PFSK-1 (cell line): Measurements from ENCODE around the gene SLC38A6.

ENCODE experiments used
- FOXP2 ChIP-seq: optimal IDR thresholded peaks from 2 replicates; pipeline ENCODE3; 2011; ENCODE audit warnings: borderline replicate concordance, control low read depth, inconsistent platforms; ENCODE audit not compliant: insufficient read depth; ENCODE audit errors: extremely low read length, extremely low read depth
- POLR2AphosphoS5 ChIP-seq: IDR thresholded peaks from 2 replicates; pipeline ENCODE4 v1.6.1; 2012; ENCODE audit warnings: low read depth, mild to moderate bottlenecking, control low read depth, low read length, moderate library complexity
- SIN3A ChIP-seq: IDR thresholded peaks from 2 replicates; pipeline ENCODE4 v1.6.1; 2012; ENCODE audit warnings: mild to moderate bottlenecking, low read length, moderate library complexity, borderline replicate concordance; ENCODE audit not compliant: insufficient read depth
- TAF1 ChIP-seq: IDR thresholded peaks from 2 replicates; pipeline ENCODE4 v1.6.1; 2012; ENCODE audit warnings: low read length, control low read depth, borderline replicate concordance; ENCODE audit not compliant: insufficient read depth
- TF ChIP-seq, protein P1 (sequence below), 2 experiments: IDR thresholded peaks; 2 replicates each; pipeline versions ENCODE4 v1.6.1 to v1.8.0; 2011 to 2012; ENCODE audit warnings: low read depth in 2 of 2, low read length in 2 of 2, control low read depth in 1 of 2, inconsistent platforms in 1 of 2, mild to moderate bottlenecking in 1 of 2, moderate library complexity in 1 of 2; ENCODE audit not compliant: insufficient read depth in 1 of 2

Gene SLC38A6

DNA sequence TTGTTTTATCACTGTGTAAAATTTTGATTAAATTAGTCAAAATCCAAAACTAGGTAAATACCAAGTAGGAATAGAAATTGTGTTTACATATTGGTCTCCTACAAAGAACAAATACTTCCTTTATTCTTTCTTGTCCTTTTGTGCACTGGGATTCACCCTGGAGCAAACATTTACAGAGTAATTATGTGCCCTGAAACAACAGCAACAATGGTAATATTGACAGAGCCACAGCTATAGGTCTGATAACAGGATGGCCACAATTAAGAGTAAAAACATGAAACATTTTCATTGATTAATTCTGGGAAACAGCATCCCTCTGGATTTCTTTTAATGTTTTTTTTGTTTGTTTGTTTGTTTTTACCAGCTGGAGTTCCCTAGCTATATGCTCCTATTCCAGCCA, 61.2 kb downstream of the SLC38A6 start:
- no peak for TF ChIP-seq FOXP2
- no peak for TF ChIP-seq TAF1
- TF ChIP-seq, protein P1, sequence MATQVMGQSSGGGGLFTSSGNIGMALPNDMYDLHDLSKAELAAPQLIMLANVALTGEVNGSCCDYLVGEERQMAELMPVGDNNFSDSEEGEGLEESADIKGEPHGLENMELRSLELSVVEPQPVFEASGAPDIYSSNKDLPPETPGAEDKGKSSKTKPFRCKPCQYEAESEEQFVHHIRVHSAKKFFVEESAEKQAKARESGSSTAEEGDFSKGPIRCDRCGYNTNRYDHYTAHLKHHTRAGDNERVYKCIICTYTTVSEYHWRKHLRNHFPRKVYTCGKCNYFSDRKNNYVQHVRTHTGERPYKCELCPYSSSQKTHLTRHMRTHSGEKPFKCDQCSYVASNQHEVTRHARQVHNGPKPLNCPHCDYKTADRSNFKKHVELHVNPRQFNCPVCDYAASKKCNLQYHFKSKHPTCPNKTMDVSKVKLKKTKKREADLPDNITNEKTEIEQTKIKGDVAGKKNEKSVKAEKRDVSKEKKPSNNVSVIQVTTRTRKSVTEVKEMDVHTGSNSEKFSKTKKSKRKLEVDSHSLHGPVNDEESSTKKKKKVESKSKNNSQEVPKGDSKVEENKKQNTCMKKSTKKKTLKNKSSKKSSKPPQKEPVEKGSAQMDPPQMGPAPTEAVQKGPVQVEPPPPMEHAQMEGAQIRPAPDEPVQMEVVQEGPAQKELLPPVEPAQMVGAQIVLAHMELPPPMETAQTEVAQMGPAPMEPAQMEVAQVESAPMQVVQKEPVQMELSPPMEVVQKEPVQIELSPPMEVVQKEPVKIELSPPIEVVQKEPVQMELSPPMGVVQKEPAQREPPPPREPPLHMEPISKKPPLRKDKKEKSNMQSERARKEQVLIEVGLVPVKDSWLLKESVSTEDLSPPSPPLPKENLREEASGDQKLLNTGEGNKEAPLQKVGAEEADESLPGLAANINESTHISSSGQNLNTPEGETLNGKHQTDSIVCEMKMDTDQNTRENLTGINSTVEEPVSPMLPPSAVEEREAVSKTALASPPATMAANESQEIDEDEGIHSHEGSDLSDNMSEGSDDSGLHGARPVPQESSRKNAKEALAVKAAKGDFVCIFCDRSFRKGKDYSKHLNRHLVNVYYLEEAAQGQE (IDR thresholded peaks at IDR 0.05; ENCODE audit: insufficient read depth in 1 of 2, low read depth in 2 of 2, low read length in 2 of 2): no peak
- TF ChIP-seq POLR2AphosphoS5: no peak
- no peak for TF ChIP-seq SIN3A

DNA sequence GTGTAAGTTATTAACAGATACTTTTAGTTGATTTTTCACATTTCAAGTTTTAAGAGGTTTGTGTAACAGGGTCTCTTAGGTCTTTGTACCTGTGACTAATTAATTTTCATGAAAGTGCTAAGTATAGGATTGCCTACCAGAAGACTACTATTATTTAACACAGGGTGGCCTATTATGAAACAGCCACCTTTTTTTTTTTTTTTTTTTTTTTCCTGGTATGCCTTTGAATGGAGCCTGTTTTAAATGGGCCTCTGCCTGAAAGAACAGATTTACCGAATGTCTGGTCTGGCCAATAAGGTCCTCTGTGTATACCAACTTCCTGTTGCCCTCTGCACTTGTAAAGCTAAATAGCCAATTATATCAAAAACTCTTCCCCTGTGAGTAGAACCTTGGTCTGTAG, 62.5 kb downstream of the SLC38A6 start:
- TF ChIP-seq POLR2AphosphoS5 (no peak), TAF1 (no peak), SIN3A (no peak), FOXP2 (no peak)
- TF ChIP-seq, protein P1 (IDR thresholded peaks at IDR 0.05; ENCODE audit: insufficient read depth in 1 of 2, low read depth in 2 of 2, low read length in 2 of 2): no peak

DNA sequence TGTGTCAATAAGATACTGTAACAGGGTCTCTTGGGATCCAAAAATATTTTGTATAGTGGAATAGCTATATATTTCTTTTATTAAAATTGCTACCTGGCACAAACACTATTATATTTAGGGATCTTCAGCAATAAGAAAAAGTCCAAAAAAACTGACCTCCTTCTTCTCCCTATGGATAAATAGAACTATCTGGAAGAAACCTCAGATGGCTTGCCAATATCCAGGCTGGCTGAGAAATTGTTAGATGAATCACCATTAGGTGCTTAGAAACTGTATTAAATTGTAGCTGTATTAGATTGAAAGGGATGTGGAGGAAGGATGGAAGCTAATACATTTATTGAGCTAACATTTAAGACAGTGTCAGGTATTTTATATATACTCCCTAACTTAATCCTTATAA, 66.0 kb downstream of the SLC38A6 start:
- TF ChIP-seq, protein P1 (IDR thresholded peaks at IDR 0.05; ENCODE audit: insufficient read depth in 1 of 2, low read depth in 2 of 2, low read length in 2 of 2): no peak
- no peak for TF ChIP-seq FOXP2
- no peak for TF ChIP-seq SIN3A
- no peak for TF ChIP-seq TAF1
- TF ChIP-seq POLR2AphosphoS5: no peak

DNA sequence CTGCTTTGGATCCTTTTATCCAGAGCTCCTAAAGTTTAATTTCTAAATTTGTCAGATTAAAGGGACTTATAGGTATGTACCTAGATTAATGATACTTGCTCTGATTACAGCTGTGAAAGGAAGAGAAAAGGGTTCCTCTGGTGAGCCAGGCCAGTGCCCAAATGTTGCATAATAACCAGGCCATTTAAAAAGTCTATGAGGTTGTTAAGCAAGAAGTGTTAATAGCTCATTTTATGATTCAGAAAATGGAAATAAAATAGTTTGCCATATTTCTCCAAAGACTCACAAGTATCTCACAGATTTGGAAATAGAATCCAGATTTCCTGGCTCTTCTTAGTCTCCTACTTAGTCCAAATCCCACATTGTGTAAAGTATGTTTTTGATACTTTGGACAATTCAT, 67.6 kb downstream of the SLC38A6 start:
- no peak for TF ChIP-seq FOXP2
- TF ChIP-seq SIN3A: no peak
- TF ChIP-seq TAF1: no peak
- no peak for TF ChIP-seq POLR2AphosphoS5
- TF ChIP-seq, protein P1 (IDR thresholded peaks at IDR 0.05; ENCODE audit: insufficient read depth in 1 of 2, low read depth in 2 of 2, low read length in 2 of 2): no peak

DNA sequence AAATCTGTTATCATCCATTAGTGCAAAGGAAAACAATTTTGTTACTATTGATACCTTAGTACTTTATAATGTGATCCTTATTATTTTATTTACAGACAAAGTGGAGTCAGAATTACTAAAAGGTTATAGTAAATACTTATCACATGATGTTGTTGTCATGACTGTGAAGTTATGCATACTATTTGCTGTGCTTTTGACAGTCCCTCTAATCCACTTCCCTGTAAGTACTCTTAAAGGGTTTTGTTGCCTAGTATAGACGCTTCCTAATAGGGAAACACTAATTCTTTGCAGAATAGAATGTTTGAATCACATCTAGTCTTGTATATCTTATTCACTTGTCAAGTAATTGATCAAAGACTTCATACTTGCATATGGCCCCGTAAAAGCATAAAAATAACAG, 69.4 kb downstream of the SLC38A6 start:
- no peak for TF ChIP-seq SIN3A
- no peak for TF ChIP-seq TAF1
- TF ChIP-seq, protein P1 (IDR thresholded peaks at IDR 0.05; ENCODE audit: insufficient read depth in 1 of 2, low read depth in 2 of 2, low read length in 2 of 2): no peak
- TF ChIP-seq FOXP2: no peak
- TF ChIP-seq POLR2AphosphoS5: no peak
